Right cardiac atrium (tissue), 5 donors: ENCODE data around the gene ZNF569. TPM values are rescaled to one million over a fixed set of nuclear protein-coding genes. Genes with fewer than 3 reads are reported as not detected.
"Not testable (repeated sequence)": the region's sequence is repeated elsewhere in the genome, so short reads cannot be mapped to it uniquely, and the experiment has no call there.

Experiments used
- ATAC-seq, 2 donors: fragments of 200-7000 bp; cut with Tn5 transposase; one replicate each; pipeline versions ENCODE4 v1.8.0 to v1.9.1; 2020; ENCODE audit warnings: moderate library complexity in 2 of 2, mild to moderate bottlenecking in 1 of 2
- DNase-seq, 3 donors: peaks; one replicate each; pipeline ENCODE4 v3.0.0-alpha.2; 2020
- H3K27ac ChIP-seq: one replicate; pipeline ENCODE4 v1.5.1; 2013; ENCODE audit warnings: mild to moderate bottlenecking, low read length, control low read depth, moderate library complexity
- H3K27me3 ChIP-seq: one replicate; pipeline ENCODE4 v1.6.1; 2013; ENCODE audit not compliant: control insufficient read depth, insufficient read depth
- H3K4me1 ChIP-seq: one replicate; pipeline ENCODE4 v1.6.1; 2013; ENCODE audit warnings: low read length; ENCODE audit not compliant: control insufficient read depth, insufficient read depth
- H3K4me3 ChIP-seq: one replicate; pipeline ENCODE4 v1.5.1; 2013; ENCODE audit warnings: low read length, control low read depth
- H3K9me3 ChIP-seq: one replicate; pipeline ENCODE4 v1.6.1; 2013; ENCODE audit warnings: low read length; ENCODE audit not compliant: control insufficient read depth
- WGBS: extraction: QIAGEN DNeasy Blood & Tissue Kit; methylation state at CpG from one replicate; pipeline ENCODE4 v1.1.7; 2013; 5-methylcytosine and 5-hydroxymethylcytosine counted together
- intact Hi-C, 4 donors: fragments of 100-400 bp; cut with DNase I; formaldehyde crosslinking; loops; one replicate each; pipeline versions ENCODE4 v1.11.0 to v1.14.0; 2022 to 2023
- polyA plus RNA-seq: library from polyadenylated mRNA; stranded (reverse); fragments of 200-250 nt; gene quantifications from one replicate; pipeline ENCODE4 v1.2.3, GENCODE V29; 2013
- total RNA-seq, 4 donors: library from RNA; stranded (reverse); fragmentation: NEBNext Ultra II Directional; extraction: Animal tissue kit (Norgen Biotek cat#: 25700); gene quantifications; one replicate each; pipeline ENCODE4 v1.2.1, GENCODE V29; 2021
- donor health status: healthy with polysubstance abuse.
- donor health status: DM: no; HTN: yes; CAD: no.
- donor health status: DM: no; HTN: no; CAD: no.
- donor health status: DM: no; HTN: yes; CAD: no; lungs with severe emphysema.
- donor health status: DM: yes; HTN: yes; CAD: no.

The ZNF569 gene
- total and polyA plus RNA-seq, 5 donors = 3.5 to 7.9 (median 5.5) TPM

DNA sequence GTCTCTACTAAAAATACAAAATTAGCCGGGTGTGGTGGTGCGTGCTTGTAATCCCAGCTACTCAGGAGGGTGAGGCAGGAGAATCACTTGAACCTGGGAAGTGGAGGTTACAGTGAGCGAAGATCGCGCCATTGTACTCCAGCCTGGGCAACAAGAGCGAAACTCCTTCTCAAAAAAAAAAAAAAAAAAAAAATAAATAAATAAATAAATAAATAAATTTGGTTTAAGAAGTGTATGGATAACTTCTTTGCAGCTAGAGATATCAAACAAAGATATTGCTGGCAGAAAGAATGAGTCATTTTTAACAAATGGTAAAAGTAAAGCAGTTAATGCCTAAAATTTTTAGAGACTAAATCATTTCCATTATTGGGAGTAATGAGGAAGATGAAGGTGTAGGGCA is 75.8 kb downstream of the ZNF569 start:
- peaks cover 13% of the 10 kb centered on the region for H3K9me3 ChIP-seq
- H3K27ac ChIP-seq, H3K27me3 ChIP-seq, H3K4me3 ChIP-seq, H3K4me1 ChIP-seq, DNase-seq, ATAC-seq, intact Hi-C loops: not testable (repeated sequence)
- 96% methylated on average over 6 of the region's 6 CpGs for WGBS

DNA sequence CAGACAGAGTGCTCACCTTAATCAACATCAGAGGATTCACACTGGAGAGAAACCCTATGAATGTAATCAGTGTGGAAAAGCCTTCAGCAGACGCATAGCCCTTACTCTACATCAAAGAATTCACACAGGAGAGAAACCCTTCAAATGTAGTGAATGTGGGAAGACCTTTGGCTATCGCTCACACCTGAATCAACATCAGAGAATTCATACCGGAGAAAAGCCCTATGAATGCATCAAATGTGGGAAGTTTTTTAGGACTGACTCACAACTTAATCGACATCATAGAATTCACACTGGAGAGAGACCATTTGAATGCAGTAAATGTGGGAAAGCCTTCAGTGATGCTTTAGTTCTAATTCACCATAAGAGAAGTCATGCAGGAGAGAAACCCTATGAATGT is 78.0 kb downstream of the ZNF569 start:
- DNase-seq = no peak
- H3K27me3 ChIP-seq = no peaks in the 10 kb centered on the region
- intact Hi-C loops = no loop called here
- ATAC-seq = no peak
- 98% methylated on average over 4 of the region's 4 CpGs for WGBS
- peaks cover 17% of the 10 kb centered on the region for H3K9me3 ChIP-seq
- peak overlapping the region; percentile 5 for H3K4me3 ChIP-seq
- no peak overlapping the region for H3K27ac ChIP-seq
- no peaks in the 10 kb centered on the region for H3K4me1 ChIP-seq

DNA sequence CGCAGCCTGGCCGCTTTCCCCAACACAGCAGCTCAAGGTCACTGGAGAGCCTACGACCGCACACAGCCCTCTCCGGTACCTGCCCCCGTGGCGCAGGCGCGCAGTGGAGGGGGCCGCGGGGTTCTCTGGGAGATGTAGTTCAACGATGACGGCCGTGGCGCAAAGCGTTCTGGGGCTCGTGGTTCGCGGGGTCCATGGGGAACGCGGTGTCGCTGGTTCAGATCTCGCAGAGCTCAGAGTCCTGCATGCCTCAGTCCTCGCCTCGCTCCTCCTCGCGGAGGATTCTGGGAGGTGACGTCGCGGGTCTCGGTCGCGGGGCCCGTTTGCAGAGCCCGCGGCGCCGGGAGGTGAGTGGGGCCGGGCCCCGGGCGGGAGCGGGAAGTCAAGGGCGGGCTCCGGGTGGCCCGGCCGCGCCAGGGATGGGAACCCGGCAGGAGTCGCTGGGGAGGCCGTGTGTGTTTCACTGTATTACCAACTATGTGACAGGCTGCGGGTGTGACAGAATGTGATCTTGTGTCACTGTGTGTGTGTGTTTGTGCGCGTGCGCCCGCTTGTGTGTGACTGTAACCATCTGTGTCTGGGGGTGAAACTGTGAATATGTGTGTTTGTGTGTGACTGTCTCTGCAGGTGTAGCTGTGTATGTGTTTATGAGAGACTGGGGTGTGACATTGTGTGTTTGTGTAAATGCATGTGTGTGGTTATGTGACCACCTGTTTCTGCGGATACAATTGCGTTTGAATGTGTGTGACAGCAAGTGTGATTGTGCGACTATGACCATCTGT is 96.2 kb downstream of the ZNF569 start, which contains the start of gene ZNF527:
TSS of gene ZNF527 (plus strand) at position 220 of the 782 bp plus-strand sequence. CDS start 3,100 bp downstream, outside the sequence.
- under 1% methylated on average over 58 of the region's 58 CpGs for WGBS
- peaks cover 2% of the 10 kb centered on the region for H3K9me3 ChIP-seq
- no peaks in the 10 kb centered on the region for H3K4me1 ChIP-seq
- ATAC-seq (peak; percentile 99), DNase-seq (peak; percentile 98 to 99 (median 99))
- H3K4me3 ChIP-seq = peak within 1 kb of the TSS; percentile 72
- peak within 1 kb of the TSS; percentile 77 for H3K27ac ChIP-seq
- intact Hi-C loops = loop anchor here in 1 of 4 donors (10.0 kb wide), 1 partner anchor 56 kb away; no protein-coding TSS in a partner anchor
- no peaks in the 10 kb centered on the region for H3K27me3 ChIP-seq

DNA sequence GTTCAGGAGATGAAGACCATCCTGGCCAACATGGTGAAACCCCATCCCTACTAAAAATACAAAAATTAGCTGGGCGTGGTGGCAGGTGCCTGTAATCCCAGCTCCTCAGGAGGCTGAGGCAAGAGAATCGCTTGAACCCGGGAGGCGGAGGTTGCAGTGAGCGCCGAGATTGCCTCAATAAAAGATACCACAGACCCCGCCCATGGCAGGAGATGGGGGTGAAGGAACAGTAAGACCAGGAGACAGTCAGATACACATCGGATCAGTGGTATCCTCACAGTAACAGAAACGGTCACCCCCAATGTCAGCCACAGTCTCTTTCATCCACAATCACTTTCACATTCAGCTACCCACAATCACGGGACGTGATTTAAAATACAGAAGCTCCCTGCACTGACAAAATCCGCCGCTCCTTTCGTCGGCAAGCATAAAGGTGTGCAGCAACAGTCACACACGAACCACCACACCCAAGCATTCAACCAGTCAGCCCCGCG is 96.8 kb downstream of the ZNF569 start:
- not testable (repeated sequence) for H3K27me3 ChIP-seq, H3K4me1 ChIP-seq, H3K9me3 ChIP-seq
- peak overlapping the region; percentile 74 for H3K27ac ChIP-seq
- 10% methylated on average over 18 of the region's 18 CpGs for WGBS
- peak overlapping the region; percentile 72 for H3K4me3 ChIP-seq
- intact Hi-C loops = loop anchor here in 1 of 4 donors (10.0 kb wide), 1 partner anchor 56 kb away; no protein-coding TSS in a partner anchor
- DNase-seq (peak; percentile 18 to 58 (median 57)), ATAC-seq (peak in 1 of 2 donors; percentile 23)

DNA sequence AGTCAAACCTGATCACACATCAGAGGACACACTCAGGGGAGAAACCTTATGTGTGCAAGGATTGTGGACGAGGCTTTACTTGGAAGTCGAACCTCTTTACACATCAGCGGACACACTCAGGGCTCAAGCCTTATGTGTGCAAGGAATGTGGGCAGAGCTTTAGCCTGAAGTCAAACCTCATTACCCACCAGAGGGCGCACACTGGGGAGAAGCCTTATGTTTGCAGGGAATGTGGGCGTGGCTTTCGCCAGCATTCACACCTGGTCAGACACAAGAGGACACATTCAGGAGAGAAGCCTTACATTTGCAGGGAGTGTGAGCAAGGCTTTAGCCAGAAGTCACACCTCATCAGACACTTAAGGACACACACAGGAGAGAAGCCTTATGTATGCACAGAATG is 104.5 kb downstream of the ZNF569 start:
- DNase-seq = no peak
- Histone ChIP-seq H3K9me3 (no peaks in the 10 kb centered on the region), H3K4me3 (no peak overlapping the region), H3K27ac (no peak overlapping the region), H3K27me3 (no peaks in the 10 kb centered on the region), H3K4me1 (no peaks in the 10 kb centered on the region)
- intact Hi-C loops = no loop called here
- peak; percentile 23 to 50 for ATAC-seq
- WGBS = 91% methylated on average over 6 of the region's 6 CpGs

DNA sequence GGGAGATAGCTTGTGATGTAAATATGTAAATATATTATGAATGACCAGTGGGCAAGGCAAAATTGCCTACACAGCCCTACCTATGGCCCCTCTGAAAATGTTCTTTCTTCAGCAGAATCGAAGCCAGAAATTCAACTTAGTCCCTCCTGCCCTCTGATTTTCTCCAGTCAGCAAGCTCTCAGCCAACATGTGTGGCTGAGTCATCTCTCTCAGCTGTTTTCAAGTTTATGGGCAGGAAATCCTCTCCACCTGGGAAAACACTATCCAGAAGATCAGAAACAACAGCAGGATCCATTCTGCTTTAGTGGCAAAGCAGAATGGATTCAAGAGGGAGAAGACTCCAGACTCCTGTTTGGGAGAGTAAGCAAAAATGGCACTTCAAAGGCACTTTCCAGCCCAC is 105.2 kb downstream of the ZNF569 start:
- no peak overlapping the region for H3K27ac ChIP-seq
- H3K27me3 ChIP-seq = no peaks in the 10 kb centered on the region
- H3K4me1 ChIP-seq = no peaks in the 10 kb centered on the region
- no peak for ATAC-seq
- 72% methylated on average over 1 of the region's 1 CpG for WGBS
- DNase-seq = no peak
- H3K9me3 ChIP-seq = no peaks in the 10 kb centered on the region
- no peak overlapping the region for H3K4me3 ChIP-seq
- intact Hi-C loops = no loop called here

Other genes starting within 250 kb of the ZNF569 start
- gene ZNF383, start 249.2 kb downstream of the ZNF569 start, total RNA-seq = 10 to 100 TPM; 11.1 to 12.8 (median 11.6) TPM
- 5.7 TPM for gene ZNF383, start 249.2 kb downstream of the ZNF569 start, polyA plus RNA-seq
- gene ZNF527, start 96.3 kb downstream of the ZNF569 start, total RNA-seq = 1 to 10 TPM; 5.4 to 7.9 (median 6.9) TPM
- 4.2 TPM for gene ZNF527, start 96.3 kb downstream of the ZNF569 start, polyA plus RNA-seq
- 1 to 10 TPM; 7.0 to 7.8 (median 7.2) TPM for gene ZNF570, start 1.9 kb upstream of the ZNF569 start, total RNA-seq
- gene ZNF570, start 1.9 kb upstream of the ZNF569 start, polyA plus RNA-seq = 3.1 TPM
- 1 to 10 TPM; 6.0 to 9.2 (median 7.1) TPM for gene ZNF793, start 39.5 kb upstream of the ZNF569 start, total RNA-seq
- 4.4 TPM for gene ZNF793, start 39.5 kb upstream of the ZNF569 start, polyA plus RNA-seq
- 1 to 10 TPM; 2.9 to 7.4 (median 3.5) TPM for gene ZNF571, start 127.3 kb upstream of the ZNF569 start, total RNA-seq
- gene ZNF571, start 127.3 kb upstream of the ZNF569 start, polyA plus RNA-seq = 2.8 TPM
- 10 to 100 TPM in 2 of 4 donors, 1 to 10 TPM in 2; 8.8 to 13.4 (median 9.8) TPM for gene ZNF540, start 127.4 kb upstream of the ZNF569 start, total RNA-seq
- gene ZNF540, start 127.4 kb upstream of the ZNF569 start, polyA plus RNA-seq = 6.5 TPM
- 1 to 10 TPM; 5.7 to 9.5 (median 8.5) TPM for gene ZFP30, start 188.0 kb upstream of the ZNF569 start, total RNA-seq
- gene ZFP30, start 188.0 kb upstream of the ZNF569 start, polyA plus RNA-seq = 3.5 TPM